Heart left ventricle (tissue), 13 donors: ENCODE results near the gene CYBA.

Source experiments
- POLR2A ChIP-seq, 2 donors: fragments of 450-650 bp; IDR thresholded peaks; one replicate each; pipeline ENCODE4 v1.6.1; 2017; ENCODE audit warnings: antibody characterized with exemption in 2 of 2, mild to moderate bottlenecking in 2 of 2, moderate library complexity in 2 of 2
- TF ChIP-seq, protein P1 (sequence below), 12 donors: fragments of 200-600 bp; sonication (generic) in 4 of 12; IDR thresholded peaks; one replicate each; pipeline versions ENCODE4 v1.5.0 to v1.8.0; 2018 to 2022; ENCODE audit warnings: antibody characterized with exemption in 12 of 12, mild to moderate bottlenecking in 5 of 12
- donor health status: ischemic (EF 13 %, LVEDD 7.1; RV severe dilation, severe dysfunction).
- donor health status: DM: no; HTN: yes; CAD: no.
- donor health status: DM: no; HTN: no; CAD: no.
- donor health status: ischemic (EF 25% LVEDD 6.9; RV normal size, moderate dysfunction).
- donor health status: ischemic (EF 25% LVEDD 5.7; RV mildly dilated, moderate dysfunction).
- donor health status: ischemic (EF 35%, LVEDD 5.7; RV mildly dilated, moderate dysfunction).
- donor health status: nonischemic (EF 11% LVEDD 7.7; RV severe dilation, severe dysfunction).
- donor health status: DM: yes; HTN: yes; CAD: no.
- donor health status: PGD.
- donor health status: ischemic (EF 29% LVEDD 5.4; RV normal size, mild dysfunction).
- donor health status: nonischemic (EF 23%, LVEDD 6.1; RV moderate dilation, normal function).

DNA sequence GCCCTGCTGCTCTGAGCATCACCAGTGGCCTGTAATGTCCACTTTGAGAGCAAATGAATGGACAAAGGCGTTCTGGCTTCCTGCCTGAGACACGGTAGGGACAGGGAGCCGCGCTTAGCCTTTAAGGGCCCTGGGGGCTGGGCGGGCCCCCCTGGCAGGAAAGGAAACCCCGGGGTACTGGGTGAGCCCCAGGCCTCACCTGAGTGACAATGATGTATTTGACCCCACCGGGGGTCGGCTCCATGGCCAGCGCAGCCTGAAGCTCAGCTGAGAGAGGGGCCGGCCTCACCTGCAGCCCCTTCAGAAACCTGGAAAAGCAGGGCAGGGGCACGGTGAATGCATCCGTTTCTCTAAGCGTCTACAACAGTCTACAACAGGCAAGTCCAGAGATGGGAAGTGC, 2.2 kb upstream of the CYBA start:
- TF ChIP-seq, protein P1, sequence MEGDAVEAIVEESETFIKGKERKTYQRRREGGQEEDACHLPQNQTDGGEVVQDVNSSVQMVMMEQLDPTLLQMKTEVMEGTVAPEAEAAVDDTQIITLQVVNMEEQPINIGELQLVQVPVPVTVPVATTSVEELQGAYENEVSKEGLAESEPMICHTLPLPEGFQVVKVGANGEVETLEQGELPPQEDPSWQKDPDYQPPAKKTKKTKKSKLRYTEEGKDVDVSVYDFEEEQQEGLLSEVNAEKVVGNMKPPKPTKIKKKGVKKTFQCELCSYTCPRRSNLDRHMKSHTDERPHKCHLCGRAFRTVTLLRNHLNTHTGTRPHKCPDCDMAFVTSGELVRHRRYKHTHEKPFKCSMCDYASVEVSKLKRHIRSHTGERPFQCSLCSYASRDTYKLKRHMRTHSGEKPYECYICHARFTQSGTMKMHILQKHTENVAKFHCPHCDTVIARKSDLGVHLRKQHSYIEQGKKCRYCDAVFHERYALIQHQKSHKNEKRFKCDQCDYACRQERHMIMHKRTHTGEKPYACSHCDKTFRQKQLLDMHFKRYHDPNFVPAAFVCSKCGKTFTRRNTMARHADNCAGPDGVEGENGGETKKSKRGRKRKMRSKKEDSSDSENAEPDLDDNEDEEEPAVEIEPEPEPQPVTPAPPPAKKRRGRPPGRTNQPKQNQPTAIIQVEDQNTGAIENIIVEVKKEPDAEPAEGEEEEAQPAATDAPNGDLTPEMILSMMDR (IDR thresholded peaks at IDR 0.05) = no peak
- no peak for TF ChIP-seq POLR2A (IDR thresholded peaks at IDR 0.05)
